Panc1 (cell line): ENCODE measurements around the gene SPNS3. TPM values are rescaled to one million over a fixed set of nuclear protein-coding genes. Genes with fewer than 3 reads are reported as not detected.

Source experiments
- ATAC-seq: fragments of 200-7000 bp; cut with Tn5 transposase; 2 replicates; pipeline ENCODE4 v1.9.1; 2020; ENCODE audit warnings: mild to moderate bottlenecking, moderate library complexity
- BruUV-seq: library from RNA; stranded (reverse); fragments of 400-500 nt; replicated peaks from 2 replicates; lab custom pipeline; 2021; lab: Mats Ljungman, UMichigan
- CTCF ChIA-PET: fragments of 300-600 bp; sonication (Branson Sonifier 250); formaldehyde crosslinking; loops from one replicate; lab custom pipeline; 2022; ENCODE audit warnings: antibody characterized with exemption; lab: Charles Lee
- POLR2A ChIA-PET: fragments of 300-600 bp; sonication (Branson Sonifier 250); formaldehyde crosslinking; loops from one replicate; lab custom pipeline; 2022; ENCODE audit warnings: antibody characterized with exemption; lab: Charles Lee
- DNase-seq: peaks from one replicate; pipeline ENCODE4 v3.0.0-alpha.2; 2010; ENCODE audit warnings: low read depth, low spot score
- H3K27ac ChIP-seq: 2 replicates; pipeline ENCODE4 v1.5.1; 2011; ENCODE audit warnings: mild to moderate bottlenecking, low read length, inconsistent platforms
- H3K27me3 ChIP-seq: fragments of 200-500 bp; sonication (Bioruptor generic); 2 replicates; pipeline ENCODE4 v1.6.0; 2014; ENCODE audit warnings: low read length, inconsistent platforms; ENCODE audit not compliant: control insufficient read depth, insufficient read depth
- H3K36me3 ChIP-seq: fragments of 200-500 bp; sonication (Bioruptor generic); 2 replicates; pipeline ENCODE4 v1.5.1; 2014; ENCODE audit warnings: inconsistent platforms, mild to moderate bottlenecking, low read length, moderate library complexity; ENCODE audit not compliant: control insufficient read depth, insufficient read depth
- H3K4me1 ChIP-seq: 2 replicates; pipeline ENCODE4 v1.5.1; 2011; ENCODE audit warnings: inconsistent platforms, mild to moderate bottlenecking, low read length, moderate library complexity; ENCODE audit not compliant: control insufficient read depth, insufficient read depth
- H3K4me3 ChIP-seq, 2 experiments: 2 replicates each; pipeline ENCODE4 v1.5.1; 2011 to 2012; ENCODE audit warnings: low read depth in 2 of 2, low read length in 2 of 2, mild to moderate bottlenecking in 2 of 2, inconsistent platforms in 1 of 2, moderate library complexity in 1 of 2
- H3K9me3 ChIP-seq: fragments of 200-500 bp; sonication (Bioruptor generic); 2 replicates; pipeline ENCODE4 v1.5.1; 2014; ENCODE audit warnings: low read depth, mild to moderate bottlenecking, inconsistent platforms, low read length, moderate library complexity; ENCODE audit not compliant: control insufficient read depth, insufficient read depth
- CTCF ChIP-seq: fragments of 450-650 bp; IDR thresholded peaks from 2 replicates; pipeline ENCODE4 v1.5.1; 2017; ENCODE audit warnings: mild to moderate bottlenecking
- POLR2AphosphoS5 ChIP-seq: IDR thresholded peaks from 2 replicates; pipeline ENCODE4 v1.6.1; 2012; ENCODE audit warnings: mild to moderate bottlenecking, low read depth, low read length, moderate library complexity
- REST ChIP-seq, 2 experiments: IDR thresholded peaks; 2 replicates each; pipeline ENCODE4 v1.6.1; 2011 to 2012; ENCODE audit warnings: low read depth in 2 of 2, control low read depth in 1 of 2, low read length in 1 of 2, mild to moderate bottlenecking in 1 of 2, moderate library complexity in 1 of 2; ENCODE audit not compliant: insufficient read depth in 1 of 2
- SIN3A ChIP-seq: IDR thresholded peaks from 2 replicates; pipeline ENCODE4 v1.6.1; 2012; ENCODE audit warnings: low read depth, mild to moderate bottlenecking, low read length, moderate library complexity, borderline replicate concordance; ENCODE audit not compliant: insufficient read depth
- TCF7L2 ChIP-seq: IDR thresholded peaks from 2 replicates; pipeline ENCODE4 v1.6.1; 2011; ENCODE audit warnings: mild to moderate bottlenecking, low read depth, low read length, inconsistent platforms
- in situ Hi-C: cut with HindIII; loops from 2 replicates; pipeline ENCODE4 v1.10.0; 2016; ENCODE audit warnings: low sequenced_read_pairs, low pct_unique_long_range_greater_than_20kb
- intact Hi-C: fragments of 100-400 bp; cut with micrococcal nuclease; formaldehyde crosslinking; loops from one replicate; pipeline ENCODE4 v1.10.0; 2022; ENCODE audit not compliant: unreplicated experiment
- total RNA-seq: library from RNA; stranded (reverse); gene quantifications from one replicate; pipeline ENCODE4 v1.2.1, GENCODE V29; 2021; ENCODE audit not compliant: unreplicated experiment

Gene SPNS3
- total RNA-seq, 1 experiment from 2014 or later: 0.10 TPM

- TF ChIP-seq REST (IDR thresholded peaks at IDR 0.05; ENCODE audit: insufficient read depth in 1 of 2, low read depth in 2 of 2, low read length in 1 of 2) (no peak), TCF7L2 (no peak), POLR2AphosphoS5 (no peak), CTCF (no peak), SIN3A (no peak)
- BruUV-seq: no TSS peak
- CTCF ChIA-PET: interaction anchor here (0.5 kb wide), 1 partner anchor 92 kb away, joined by 3 read pairs; no protein-coding TSS in a partner anchor
- no peak overlapping the region for H3K4me3 ChIP-seq
- H3K4me1 ChIP-seq: no peaks in the 10 kb centered on the region
- in situ Hi-C loops (no loop called here), intact Hi-C loops (no loop called here)
- DNase-seq (no peak), ATAC-seq (no peak)
- POLR2A ChIA-PET: no interaction called here
- no peaks in the 10 kb centered on the region for H3K9me3 ChIP-seq
- no peaks in the 10 kb centered on the region for H3K27me3 ChIP-seq
- no peak overlapping the region for H3K27ac ChIP-seq
- no peaks in the 10 kb centered on the region for H3K36me3 ChIP-seq
Measured at GRCh38 chr17:4514206-4514605, 80.5 kb downstream of the SPNS3 start.

- Histone ChIP-seq H3K27me3 (no peaks in the 10 kb centered on the region), H3K4me3 (no peak overlapping the region), H3K4me1 (no peaks in the 10 kb centered on the region), H3K36me3 (no peaks in the 10 kb centered on the region), H3K9me3 (no peaks in the 10 kb centered on the region), H3K27ac (no peak overlapping the region)
- intact Hi-C loops (no loop called here), in situ Hi-C loops (no loop called here)
- DNase-seq: no peak
- no peak for ATAC-seq
- BruUV-seq: no TSS peak
- POLR2A ChIA-PET: no interaction called here
- TF ChIP-seq CTCF (no peak), TCF7L2 (no peak), POLR2AphosphoS5 (no peak), REST (IDR thresholded peaks at IDR 0.05; ENCODE audit: insufficient read depth in 1 of 2, low read depth in 2 of 2, low read length in 1 of 2) (no peak), SIN3A (no peak)
- CTCF ChIA-PET: no interaction called here
Measured at GRCh38 chr17:4514779-4515178, 81.0 kb downstream of the SPNS3 start.
